Lower lobe of right lung (tissue), 2 donors: ENCODE data around the gene KLHDC3. TPM values are rescaled to one million over a fixed set of nuclear protein-coding genes. Genes with fewer than 3 reads are reported as not detected.

Experiments used
- ATAC-seq, 2 donors: fragments of 200-7000 bp; cut with Tn5 transposase; one replicate each; pipeline ENCODE4 v1.9.1; 2020 to 2022; ENCODE audit warnings: mild to moderate bottlenecking in 2 of 2, moderate library complexity in 2 of 2
- DNase-seq: peaks from one replicate; pipeline ENCODE4 v3.0.0-alpha.2; 2020
- H3K27ac ChIP-seq: fragments of 200-600 bp; one replicate; pipeline ENCODE4 v1.8.0; 2022
- H3K27me3 ChIP-seq: fragments of 200-600 bp; one replicate; pipeline ENCODE4 v1.8.0; 2022; ENCODE audit warnings: low read depth
- H3K36me3 ChIP-seq: fragments of 200-600 bp; one replicate; pipeline ENCODE4 v1.8.0; 2022; ENCODE audit warnings: mild to moderate bottlenecking
- H3K4me1 ChIP-seq: fragments of 200-600 bp; one replicate; pipeline ENCODE4 v1.8.0; 2022
- H3K4me3 ChIP-seq: fragments of 200-600 bp; one replicate; pipeline ENCODE4 v1.8.0; 2022; ENCODE audit warnings: mild to moderate bottlenecking
- H3K9me3 ChIP-seq: fragments of 200-600 bp; one replicate; pipeline ENCODE4 v1.8.0; 2022
- CTCF ChIP-seq: fragments of 200-600 bp; IDR thresholded peaks from one replicate; pipeline ENCODE4 v1.8.0; 2022; ENCODE audit warnings: antibody characterized with exemption, mild to moderate bottlenecking
- intact Hi-C: fragments of 100-400 bp; cut with DNase I; formaldehyde crosslinking; loops from one replicate; pipeline ENCODE4 v1.11.0; 2022
- total RNA-seq: library from RNA; stranded (reverse); fragmentation: NEBNext Ultra II Directional; extraction: Animal tissue kit (Norgen Biotek cat#: 25700); gene quantifications from one replicate; pipeline ENCODE4 v1.2.1, GENCODE V29; 2021
- donor health status: DM: no; HTN: yes; CAD: no; lungs with severe emphysema.

Gene KLHDC3
- total RNA-seq, 1 donor from 2014 or later: 59.3 TPM

GRCh38 chr6:43007126-43007525 is 6.9 kb upstream of the KLHDC3 start:
- Histone ChIP-seq H3K4me3 (no peak overlapping the region), H3K9me3 (no peaks in the 10 kb centered on the region), H3K4me1 (no peaks in the 10 kb centered on the region), H3K27ac (no peak overlapping the region), H3K36me3 (peaks cover 64% of the 10 kb centered on the region), H3K27me3 (no peaks in the 10 kb centered on the region)
- ATAC-seq: no peak
- TF ChIP-seq CTCF: no peak
- DNase-seq: no peak
- intact Hi-C loops: no loop called here

GRCh38 chr6:43009124-43009523 is 4.9 kb upstream of the KLHDC3 start:
- Histone ChIP-seq H3K36me3 (peaks cover 66% of the 10 kb centered on the region), H3K4me1 (peaks cover 11% of the 10 kb centered on the region), H3K9me3 (no peaks in the 10 kb centered on the region), H3K4me3 (no peak overlapping the region), H3K27ac (no peak overlapping the region), H3K27me3 (no peaks in the 10 kb centered on the region)
- DNase-seq (no peak), ATAC-seq (no peak)
- intact Hi-C loops: no loop called here
- no peak for TF ChIP-seq CTCF

GRCh38 chr6:43011207-43011606 is 2.8 kb upstream of the KLHDC3 start:
- peaks cover 28% of the 10 kb centered on the region for H3K4me1 ChIP-seq
- no peaks in the 10 kb centered on the region for H3K27me3 ChIP-seq
- H3K9me3 ChIP-seq: no peaks in the 10 kb centered on the region
- intact Hi-C loops: no loop called here
- TF ChIP-seq CTCF: no peak
- DNase-seq (no peak), ATAC-seq (no peak)
- H3K36me3 ChIP-seq: peaks cover 58% of the 10 kb centered on the region
- no peak overlapping the region for H3K4me3 ChIP-seq
- H3K27ac ChIP-seq: no peak overlapping the region

DNA sequence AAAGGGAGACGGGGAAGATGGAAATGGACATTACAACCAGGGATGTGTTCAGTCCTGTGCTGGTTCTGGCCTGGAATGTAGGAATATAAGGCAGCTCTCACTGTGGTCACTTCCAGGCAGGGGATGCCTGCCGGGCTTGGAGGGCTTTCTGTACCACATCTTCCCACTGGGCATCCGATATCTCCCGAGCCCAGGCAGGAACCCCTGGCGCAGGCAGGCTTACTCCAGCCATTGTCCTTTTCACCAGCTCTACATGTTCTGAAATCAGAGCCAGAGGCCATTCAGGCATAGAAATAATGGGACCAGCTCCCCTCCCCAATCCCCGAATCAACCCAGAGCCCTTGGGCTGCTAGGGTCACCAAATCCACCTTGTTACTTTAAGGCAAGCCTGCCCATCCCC is 1.7 kb upstream of the KLHDC3 start:
- intact Hi-C loops: no loop called here
- no peak for DNase-seq
- Histone ChIP-seq H3K27me3 (no peaks in the 10 kb centered on the region), H3K9me3 (no peaks in the 10 kb centered on the region), H3K4me3 (peak overlapping the region; percentile 69), H3K36me3 (peaks cover 52% of the 10 kb centered on the region), H3K27ac (no peak overlapping the region), H3K4me1 (peaks cover 39% of the 10 kb centered on the region)
- no peak for ATAC-seq
- TF ChIP-seq CTCF: no peak

DNA sequence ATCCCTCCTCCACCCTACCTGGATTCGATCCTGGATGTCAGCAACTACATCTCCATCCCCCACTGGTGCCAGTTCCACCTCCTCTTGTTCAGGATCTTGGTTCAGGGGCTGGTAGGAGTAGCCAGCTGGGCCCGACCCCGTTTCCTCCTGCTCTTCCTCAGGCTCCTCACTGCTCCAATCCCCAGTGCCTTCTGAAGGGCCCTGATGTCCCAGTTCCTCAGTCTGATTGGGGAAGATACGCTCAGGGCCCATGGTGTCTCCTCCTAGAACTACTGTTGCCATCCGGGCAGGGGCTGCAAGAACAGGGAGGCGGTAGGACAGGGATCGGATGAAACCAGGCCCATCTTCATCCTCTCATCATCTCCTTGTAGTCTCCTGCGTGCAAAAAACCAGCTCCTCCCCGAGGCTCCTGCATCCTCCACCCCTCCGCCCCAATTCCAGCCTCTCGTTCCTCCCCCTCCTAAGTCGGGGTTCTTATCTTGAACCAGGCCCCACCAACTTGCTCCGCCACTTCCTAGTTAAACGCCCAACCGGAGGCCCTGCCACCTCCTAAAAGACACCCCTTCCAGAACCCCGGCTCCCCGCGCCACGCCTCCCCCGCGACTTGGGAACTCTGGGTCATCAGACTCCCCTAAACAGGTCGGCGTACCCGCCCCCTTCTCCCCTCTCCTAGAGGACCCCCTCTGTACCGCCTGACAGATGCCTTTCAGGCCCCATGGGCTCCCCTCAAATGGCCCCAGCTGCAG is 779 bp upstream of the KLHDC3 start:
- DNase-seq (no peak), ATAC-seq (peak in 1 of 2 donors; percentile 55)
- peak overlapping the region; percentile 72 for H3K27ac ChIP-seq
- H3K4me3 ChIP-seq: peak overlapping the region; percentile 69
- no peak for TF ChIP-seq CTCF
- intact Hi-C loops: no loop called here
- no peaks in the 10 kb centered on the region for H3K9me3 ChIP-seq
- no peaks in the 10 kb centered on the region for H3K27me3 ChIP-seq
- peaks cover 52% of the 10 kb centered on the region for H3K36me3 ChIP-seq
- peaks cover 41% of the 10 kb centered on the region for H3K4me1 ChIP-seq
